ENCODE measurements around the gene PARK7.

DNA sequence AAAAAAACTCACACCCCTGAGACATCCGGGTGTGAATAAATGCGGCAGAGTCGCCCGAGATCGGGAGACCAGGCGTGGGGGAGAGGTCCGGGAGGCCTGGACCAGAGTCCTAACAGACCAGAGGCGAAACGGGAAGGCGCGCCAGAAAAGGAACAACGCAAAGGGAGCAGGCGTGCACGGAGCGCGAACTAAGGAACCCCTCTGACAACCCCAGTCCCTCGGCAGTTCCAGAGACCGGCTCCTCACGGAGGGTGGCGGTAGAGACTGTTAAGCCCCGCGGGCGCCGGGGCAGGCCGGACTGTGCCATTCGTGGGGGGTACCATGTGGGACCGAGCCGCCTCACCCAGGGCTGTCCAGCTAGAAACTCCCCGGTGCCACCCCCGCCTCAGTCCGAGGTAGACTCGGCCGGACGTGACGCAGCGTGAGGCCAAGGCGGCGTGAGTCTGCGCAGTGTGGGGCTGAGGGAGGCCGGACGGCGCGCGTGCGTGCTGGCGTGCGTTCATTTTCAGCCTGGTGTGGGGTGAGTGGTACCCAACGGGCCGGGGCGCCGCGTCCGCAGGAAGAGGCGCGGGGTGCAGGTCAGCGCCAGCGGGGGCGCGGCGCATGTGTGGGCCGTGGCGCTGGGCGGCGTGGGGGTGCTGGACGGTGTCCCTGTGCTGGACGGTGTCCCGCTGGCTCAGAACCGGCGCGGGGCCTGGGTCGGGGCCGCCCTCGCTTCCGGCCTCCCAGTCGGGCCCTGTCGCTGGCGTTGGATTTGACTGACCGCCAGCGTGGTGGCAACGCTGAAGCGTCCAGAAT is at the start of gene PARK7:
- TF ChIP-seq, protein P1, sequence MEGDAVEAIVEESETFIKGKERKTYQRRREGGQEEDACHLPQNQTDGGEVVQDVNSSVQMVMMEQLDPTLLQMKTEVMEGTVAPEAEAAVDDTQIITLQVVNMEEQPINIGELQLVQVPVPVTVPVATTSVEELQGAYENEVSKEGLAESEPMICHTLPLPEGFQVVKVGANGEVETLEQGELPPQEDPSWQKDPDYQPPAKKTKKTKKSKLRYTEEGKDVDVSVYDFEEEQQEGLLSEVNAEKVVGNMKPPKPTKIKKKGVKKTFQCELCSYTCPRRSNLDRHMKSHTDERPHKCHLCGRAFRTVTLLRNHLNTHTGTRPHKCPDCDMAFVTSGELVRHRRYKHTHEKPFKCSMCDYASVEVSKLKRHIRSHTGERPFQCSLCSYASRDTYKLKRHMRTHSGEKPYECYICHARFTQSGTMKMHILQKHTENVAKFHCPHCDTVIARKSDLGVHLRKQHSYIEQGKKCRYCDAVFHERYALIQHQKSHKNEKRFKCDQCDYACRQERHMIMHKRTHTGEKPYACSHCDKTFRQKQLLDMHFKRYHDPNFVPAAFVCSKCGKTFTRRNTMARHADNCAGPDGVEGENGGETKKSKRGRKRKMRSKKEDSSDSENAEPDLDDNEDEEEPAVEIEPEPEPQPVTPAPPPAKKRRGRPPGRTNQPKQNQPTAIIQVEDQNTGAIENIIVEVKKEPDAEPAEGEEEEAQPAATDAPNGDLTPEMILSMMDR (IDR thresholded peaks at IDR 0.05), result peak in 5 of 6 experiments; percentile 22 to 51 (median 39)
- peak in 3 of 4 donors; percentile 42 to 95 (median 94) for TF ChIP-seq POLR2A (IDR thresholded peaks at IDR 0.05)
